MM.1S (cell line): ENCODE data around the gene FGF1.

Experiments
- DNase-seq: peaks from one replicate; pipeline ENCODE4 v3.0.0-alpha.2; 2015
- H2AFZ ChIP-seq: fragments of 300-600 bp; sonication (generic); 2 replicates; pipeline ENCODE4 v1.6.0; 2016; ENCODE audit warnings: antibody characterized with exemption, low read length
- H3F3A ChIP-seq: fragments of 300-600 bp; sonication (generic); 2 replicates; pipeline ENCODE4 v1.6.1; 2016; ENCODE audit warnings: mild to moderate bottlenecking, antibody characterized with exemption, low read length, moderate library complexity, mixed read lengths; ENCODE audit not compliant: insufficient read depth
- H3K27ac ChIP-seq: fragments of 300-600 bp; sonication (generic); 2 replicates; pipeline ENCODE4 v1.5.1; 2016; ENCODE audit warnings: mild to moderate bottlenecking, low read length
- H3K27me3 ChIP-seq: fragments of 300-600 bp; sonication (generic); replicated peaks from 2 replicates; pipeline ENCODE4 v1.6.0; 2016; ENCODE audit warnings: low read length; ENCODE audit not compliant: insufficient read depth
- H3K36me3 ChIP-seq: fragments of 300-600 bp; sonication (generic); replicated peaks from 2 replicates; pipeline ENCODE4 v1.6.1; 2016; ENCODE audit warnings: mild to moderate bottlenecking, low read length, mixed read lengths; ENCODE audit not compliant: insufficient read depth
- H3K4me1 ChIP-seq: fragments of 300-600 bp; sonication (generic); 2 replicates; pipeline ENCODE4 v1.6.1; 2016; ENCODE audit warnings: low read length, mixed read lengths
- H3K4me2 ChIP-seq: fragments of 300-600 bp; sonication (generic); 2 replicates; pipeline ENCODE4 v1.6.0; 2016; ENCODE audit warnings: low read depth, low read length
- H3K4me3 ChIP-seq: fragments of 300-600 bp; sonication (generic); 2 replicates; pipeline ENCODE4 v1.5.1; 2016; ENCODE audit warnings: low read length, mixed read lengths
- H3K79me2 ChIP-seq: fragments of 300-600 bp; sonication (generic); 2 replicates; pipeline ENCODE4 v1.6.1; 2016; ENCODE audit warnings: mixed run types, low read length, mixed read lengths
- H3K9ac ChIP-seq: fragments of 300-600 bp; sonication (generic); 2 replicates; pipeline ENCODE4 v1.6.1; 2016; ENCODE audit warnings: low read length, mixed read lengths
- H3K9me2 ChIP-seq: fragments of 300-600 bp; sonication (generic); replicated peaks from 2 replicates; pipeline ENCODE4 v1.6.1; 2016; ENCODE audit warnings: mild to moderate bottlenecking, low read length, mixed read lengths; ENCODE audit not compliant: insufficient read depth
- H3K9me3 ChIP-seq: fragments of 300-600 bp; sonication (generic); replicated peaks from 2 replicates; pipeline ENCODE4 v1.6.1; 2016; ENCODE audit warnings: mild to moderate bottlenecking, low read length, mixed read lengths; ENCODE audit not compliant: insufficient read depth
- H4K20me1 ChIP-seq: fragments of 300-600 bp; sonication (generic); 2 replicates; pipeline ENCODE4 v1.6.1; 2016; ENCODE audit warnings: mild to moderate bottlenecking, low read length, moderate library complexity, mixed read lengths; ENCODE audit not compliant: insufficient read depth
- EZH2 ChIP-seq: fragments of 300-600 bp; sonication (generic); optimal IDR thresholded peaks from 2 replicates; pipeline ENCODE3; 2017; ENCODE audit warnings: low read depth, mild to moderate bottlenecking, antibody characterized with exemption, low read length, mixed read lengths
- EZH2phosphoT487 ChIP-seq: fragments of 300-600 bp; sonication (generic); IDR thresholded peaks from 2 replicates; pipeline ENCODE4 v1.6.1; 2018; ENCODE audit warnings: antibody characterized with exemption, low read length
- TF ChIP-seq, protein P1 (sequence below): fragments of 300-600 bp; sonication (generic); IDR thresholded peaks from 2 replicates; pipeline ENCODE4 v1.5.1; 2016; ENCODE audit warnings: antibody characterized with exemption, low read length, mixed read lengths

The FGF1 gene

DNA sequence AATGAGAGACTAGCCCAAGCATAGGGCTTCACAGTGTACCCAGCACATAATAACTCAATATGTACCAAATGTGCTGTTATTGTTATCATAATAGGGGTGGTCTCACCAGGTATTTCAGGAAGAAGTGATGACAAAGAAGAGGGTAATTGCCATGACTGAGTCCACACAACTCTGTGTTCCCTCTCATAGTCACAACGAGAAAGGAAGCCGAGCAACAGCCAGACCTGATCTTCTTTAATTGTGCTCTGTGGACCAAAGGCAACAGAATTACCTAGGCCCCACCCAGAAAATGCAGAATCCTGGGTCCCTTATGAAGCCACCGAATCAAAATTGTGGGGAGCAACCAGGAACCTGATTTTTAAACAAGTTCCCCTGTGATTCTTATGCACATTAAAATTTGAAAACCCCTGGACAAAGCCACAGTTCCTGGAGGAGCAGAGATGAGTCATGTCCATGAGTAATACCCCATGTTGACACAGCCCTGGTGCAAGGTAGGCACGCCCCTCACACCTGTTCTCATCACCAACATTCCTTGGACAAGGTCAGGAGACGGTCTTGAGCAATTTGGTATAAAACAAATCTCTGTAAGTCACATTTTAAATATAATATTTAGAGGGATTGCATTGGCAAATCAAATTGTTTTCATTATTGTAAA, 5.2 kb downstream of the FGF1 start:
- H3F3A ChIP-seq, result no peaks in the 10 kb centered on the region
- H3K9ac ChIP-seq, result no peak overlapping the region
- no peaks in the 10 kb centered on the region for H3K9me3 ChIP-seq
- no peak for DNase-seq
- H3K27ac ChIP-seq, result no peak overlapping the region
- no peak overlapping the region for H2AFZ ChIP-seq
- no peaks in the 10 kb centered on the region for H3K27me3 ChIP-seq
- H3K4me1 ChIP-seq, result no peaks in the 10 kb centered on the region
- no peaks in the 10 kb centered on the region for H3K36me3 ChIP-seq
- no peaks in the 10 kb centered on the region for H3K79me2 ChIP-seq
- H3K4me2 ChIP-seq, result no peak overlapping the region
- H3K9me2 ChIP-seq, result no peaks in the 10 kb centered on the region
- TF ChIP-seq, protein P1, sequence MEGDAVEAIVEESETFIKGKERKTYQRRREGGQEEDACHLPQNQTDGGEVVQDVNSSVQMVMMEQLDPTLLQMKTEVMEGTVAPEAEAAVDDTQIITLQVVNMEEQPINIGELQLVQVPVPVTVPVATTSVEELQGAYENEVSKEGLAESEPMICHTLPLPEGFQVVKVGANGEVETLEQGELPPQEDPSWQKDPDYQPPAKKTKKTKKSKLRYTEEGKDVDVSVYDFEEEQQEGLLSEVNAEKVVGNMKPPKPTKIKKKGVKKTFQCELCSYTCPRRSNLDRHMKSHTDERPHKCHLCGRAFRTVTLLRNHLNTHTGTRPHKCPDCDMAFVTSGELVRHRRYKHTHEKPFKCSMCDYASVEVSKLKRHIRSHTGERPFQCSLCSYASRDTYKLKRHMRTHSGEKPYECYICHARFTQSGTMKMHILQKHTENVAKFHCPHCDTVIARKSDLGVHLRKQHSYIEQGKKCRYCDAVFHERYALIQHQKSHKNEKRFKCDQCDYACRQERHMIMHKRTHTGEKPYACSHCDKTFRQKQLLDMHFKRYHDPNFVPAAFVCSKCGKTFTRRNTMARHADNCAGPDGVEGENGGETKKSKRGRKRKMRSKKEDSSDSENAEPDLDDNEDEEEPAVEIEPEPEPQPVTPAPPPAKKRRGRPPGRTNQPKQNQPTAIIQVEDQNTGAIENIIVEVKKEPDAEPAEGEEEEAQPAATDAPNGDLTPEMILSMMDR, result no peak
- TF ChIP-seq EZH2 (no peak), EZH2phosphoT487 (no peak)
- H4K20me1 ChIP-seq, result no peaks in the 10 kb centered on the region
- no peak overlapping the region for H3K4me3 ChIP-seq

DNA sequence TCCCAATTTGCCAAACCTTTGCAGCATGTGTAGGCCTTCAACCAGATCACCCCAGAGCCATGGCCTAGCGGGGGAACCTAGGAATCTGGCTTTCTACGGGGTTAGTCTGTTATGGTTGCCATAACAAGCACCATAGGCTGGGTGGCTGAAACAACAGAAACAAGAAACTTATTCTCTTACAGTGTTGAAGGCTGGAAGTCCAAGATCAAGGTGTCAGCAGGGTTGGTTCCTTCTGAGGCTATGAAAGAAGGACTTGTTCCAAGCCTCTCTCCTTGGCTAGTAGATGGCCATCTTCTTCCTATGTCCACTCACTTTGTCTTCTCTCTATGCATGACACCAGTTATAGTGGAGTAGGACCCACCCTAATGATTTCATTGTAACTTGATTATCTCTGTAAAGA, 6.1 kb downstream of the FGF1 start:
- Histone ChIP-seq H3K79me2 (no peaks in the 10 kb centered on the region), H2AFZ (no peak overlapping the region), H3K9me2 (no peaks in the 10 kb centered on the region), H3K4me1 (no peaks in the 10 kb centered on the region), H3K27me3 (no peaks in the 10 kb centered on the region), H3K4me2 (no peak overlapping the region), H3K9me3 (no peaks in the 10 kb centered on the region), H4K20me1 (no peaks in the 10 kb centered on the region), H3K4me3 (no peak overlapping the region), H3K27ac (no peak overlapping the region), H3K9ac (no peak overlapping the region), H3F3A (no peaks in the 10 kb centered on the region), H3K36me3 (no peaks in the 10 kb centered on the region)
- TF ChIP-seq, protein P1, result no peak
- no peak for TF ChIP-seq EZH2
- no peak for TF ChIP-seq EZH2phosphoT487
- no peak for DNase-seq

- H3K4me2 ChIP-seq, result no peak overlapping the region
- no peaks in the 10 kb centered on the region for H3K27me3 ChIP-seq
- H4K20me1 ChIP-seq, result no peaks in the 10 kb centered on the region
- no peaks in the 10 kb centered on the region for H3K9me2 ChIP-seq
- no peaks in the 10 kb centered on the region for H3K9me3 ChIP-seq
- H3K79me2 ChIP-seq, result no peaks in the 10 kb centered on the region
- no peak overlapping the region for H3K4me3 ChIP-seq
- TF ChIP-seq EZH2phosphoT487 (no peak), EZH2 (no peak)
- TF ChIP-seq, protein P1, result no peak
- H3K9ac ChIP-seq, result no peak overlapping the region
- no peak overlapping the region for H2AFZ ChIP-seq
- DNase-seq, result no peak
- no peaks in the 10 kb centered on the region for H3K4me1 ChIP-seq
- no peaks in the 10 kb centered on the region for H3F3A ChIP-seq
- H3K27ac ChIP-seq, result no peak overlapping the region
- H3K36me3 ChIP-seq, result no peaks in the 10 kb centered on the region
Observed at GRCh38 chr5:142678529-142678928, 7.4 kb downstream of the FGF1 start.
